GM19467 (cell line): Measurements from ENCODE around the gene SLC15A5.

Source experiments
- ATAC-seq: cut with Tn5 transposase; IDR thresholded peaks from one replicate; pipeline ENCODE4 v1.9.1; 2021; ENCODE audit warnings: mild to moderate bottlenecking, moderate library complexity; ENCODE audit not compliant: unreplicated experiment

The SLC15A5 gene

GRCh38 chr12:16261944-16262475 is 15.5 kb downstream of the SLC15A5 start:
- no peak for ATAC-seq

- ATAC-seq = no peak
Measured at GRCh38 chr12:16260206-16260605, 17.3 kb downstream of the SLC15A5 start.

GRCh38 chr12:16258963-16259362 is 18.5 kb downstream of the SLC15A5 start:
- ATAC-seq = no peak

GRCh38 chr12:16246264-16246663 is 31.2 kb downstream of the SLC15A5 start:
- no peak for ATAC-seq

- no peak for ATAC-seq
Measured at GRCh38 chr12:16245209-16245608, 32.3 kb downstream of the SLC15A5 start.

- ATAC-seq = no peak
Measured at GRCh38 chr12:16243487-16244412, 33.7 kb downstream of the SLC15A5 start.

- ATAC-seq = no peak
Measured at GRCh38 chr12:16241346-16241745, 36.1 kb downstream of the SLC15A5 start.

GRCh38 chr12:16238661-16239060 is 38.8 kb downstream of the SLC15A5 start:
- no peak for ATAC-seq

GRCh38 chr12:16229676-16230075 is 47.8 kb downstream of the SLC15A5 start:
- ATAC-seq = no peak

- no peak for ATAC-seq
Measured at GRCh38 chr12:16228067-16228466, 49.4 kb downstream of the SLC15A5 start.

GRCh38 chr12:16225692-16226091 is 51.8 kb downstream of the SLC15A5 start:
- no peak for ATAC-seq

GRCh38 chr12:16224196-16224595 is 53.3 kb downstream of the SLC15A5 start:
- ATAC-seq = no peak

GRCh38 chr12:16221776-16222175 is 55.7 kb downstream of the SLC15A5 start:
- no peak for ATAC-seq

GRCh38 chr12:16220120-16220519 is 57.4 kb downstream of the SLC15A5 start:
- no peak for ATAC-seq

GRCh38 chr12:16218934-16219751 is 58.3 kb downstream of the SLC15A5 start:
- no peak for ATAC-seq

- ATAC-seq = no peak
Measured at GRCh38 chr12:16218234-16218633, 59.3 kb downstream of the SLC15A5 start.

- no peak for ATAC-seq
Measured at GRCh38 chr12:16211731-16212130, 65.8 kb downstream of the SLC15A5 start.

GRCh38 chr12:16198884-16199283 is 78.6 kb downstream of the SLC15A5 start:
- ATAC-seq = peak; percentile 93

- no peak for ATAC-seq
Measured at GRCh38 chr12:16197600-16197999, 79.9 kb downstream of the SLC15A5 start.

GRCh38 chr12:16189849-16190248 is 87.6 kb downstream of the SLC15A5 start:
- ATAC-seq = no peak

- no peak for ATAC-seq
Measured at GRCh38 chr12:16187660-16188059, 89.8 kb downstream of the SLC15A5 start.

GRCh38 chr12:16184681-16185080 is 92.8 kb downstream of the SLC15A5 start:
- ATAC-seq = no peak
